Gastroesophageal sphincter (tissue), 4 donors: Measurements from ENCODE around the gene RPL34. TPM values are rescaled to one million over a fixed set of nuclear protein-coding genes. Genes with fewer than 3 reads are reported as not detected.

ENCODE experiments used
- small RNA-seq, 4 donors: library from RNA; depleted of rRNA; stranded (forward); fragments of <200 nt; gene quantifications; one replicate each; pipeline ENCODE3, GENCODE V24; 2016
- total RNA-seq, 4 donors: library from RNA; depleted of rRNA; stranded (reverse); fragments of >200 nt; gene quantifications; one replicate each; pipeline ENCODE4 v1.1.0, GENCODE V29; 2016

The RPL34 gene
- total RNA-seq, 4 donors from 2014 or later: 549 to 1,430 (median 998) TPM

Small RNA genes within 50 kb of the gene (small RNA-seq; reads per million reads assigned to genes)
- gene RNU6-431P: 0 reads per million in 4 donors

Other genes with a start within 250 kb of the RPL34 start
- gene OSTC, start 30.0 kb downstream of the RPL34 start, total RNA-seq: 10 to 100 TPM; 30.9 to 62.1 (median 46.7) TPM
- not detected for gene ETNPPL, start 142.5 kb downstream of the RPL34 start, total RNA-seq